SU-DHL-6 (cell line): Measurements from ENCODE around the gene TMEM134.

Experiments
- CTCF ChIP-seq: fragments of 200-600 bp; sonication (generic); IDR thresholded peaks from one replicate; pipeline ENCODE4 v1.5.1; 2017; ENCODE audit warnings: antibody characterized with exemption, mild to moderate bottlenecking, low read length, moderate library complexity; ENCODE audit not compliant: insufficient read depth, poor library complexity, severe bottlenecking
- EZH2phosphoT487 ChIP-seq: fragments of 200-600 bp; sonication (generic), shearing (Covaris generic); conservative IDR thresholded peaks from 2 replicates; pipeline ENCODE4 v1.6.1; 2018; ENCODE audit warnings: mild to moderate bottlenecking, antibody characterized with exemption, low read length, moderate library complexity, mixed read lengths

- TF ChIP-seq CTCF (no peak), EZH2phosphoT487 (no peak)
These were observed 33.9 kb downstream of the TMEM134 start for GRCh38 chr11:67435031-67435726.
